Ammon's horn (tissue), 1 donor: ENCODE results near the gene CPSF3.
A peak's percentile ranks its signal among the peaks of the same experiment; 100 is the strongest.
"Not testable (repeated sequence)": the region's sequence is repeated elsewhere in the genome, so short reads cannot be mapped to it uniquely, and the experiment has no call there.

Source experiments
- DNase-seq: peaks from one replicate; pipeline ENCODE4 v3.0.0-alpha.2; 2016; ENCODE audit warnings: low spot score

CPSF3 gene

GRCh38 chr2:9466147-9466683, 42.8 kb downstream of the CPSF3 start:
- DNase-seq, result no peak

- no peak for DNase-seq
Observed at GRCh38 chr2:9467687-9468086, 44.2 kb downstream of the CPSF3 start.

- no peak for DNase-seq
Observed at GRCh38 chr2:9471206-9471605, 47.8 kb downstream of the CPSF3 start.

GRCh38 chr2:9472511-9472910, 49.1 kb downstream of the CPSF3 start:
- no peak for DNase-seq

- DNase-seq, result no peak
Observed at GRCh38 chr2:9473308-9473984, 50.0 kb downstream of the CPSF3 start.

- peak; percentile 64 for DNase-seq
Observed at GRCh38 chr2:9473985-9474360, 50.5 kb downstream of the CPSF3 start.

GRCh38 chr2:9474361-9475057, 51.1 kb downstream of the CPSF3 start, which contains the start of gene IAH1:
IAH1 (plus strand) TSS chr2:9474551; CDS start chr2:9474567, 16 bp downstream.
- DNase-seq, result peak; percentile 67

- DNase-seq, result no peak
Observed at GRCh38 chr2:9477914-9478313, 54.5 kb downstream of the CPSF3 start.

- no peak for DNase-seq
Observed at GRCh38 chr2:9478526-9478925, 55.1 kb downstream of the CPSF3 start.

GRCh38 chr2:9480157-9480556, 56.7 kb downstream of the CPSF3 start:
- no peak for DNase-seq

- no peak for DNase-seq
Observed at GRCh38 chr2:9483107-9483506, 59.7 kb downstream of the CPSF3 start.

- no peak for DNase-seq
Observed at GRCh38 chr2:9484533-9484932, 61.1 kb downstream of the CPSF3 start.

GRCh38 chr2:9488583-9489547, 65.4 kb downstream of the CPSF3 start:
- no peak for DNase-seq

GRCh38 chr2:9490789-9491188, 67.3 kb downstream of the CPSF3 start:
- DNase-seq, result no peak

GRCh38 chr2:9492927-9493326, 69.5 kb downstream of the CPSF3 start:
- DNase-seq, result no peak

GRCh38 chr2:9493478-9493877, 70.0 kb downstream of the CPSF3 start:
- DNase-seq, result no peak

GRCh38 chr2:9494081-9494480, 70.6 kb downstream of the CPSF3 start:
- no peak for DNase-seq

- no peak for DNase-seq
Observed at GRCh38 chr2:9497017-9497416, 73.6 kb downstream of the CPSF3 start.

- DNase-seq, result no peak
Observed at GRCh38 chr2:9498210-9498609, 74.8 kb downstream of the CPSF3 start.

- DNase-seq, result no peak
Observed at GRCh38 chr2:9508931-9509330, 85.5 kb downstream of the CPSF3 start.

GRCh38 chr2:9513946-9514345, 90.5 kb downstream of the CPSF3 start:
- not testable (repeated sequence) for DNase-seq

GRCh38 chr2:9517118-9517782, 93.8 kb downstream of the CPSF3 start:
- no peak for DNase-seq
